ENCODE data around the gene SUSD1. TPM values are rescaled to one million over a fixed set of nuclear protein-coding genes. Genes with fewer than 3 reads are reported as not detected.

SUSD1 gene
- total and polyA plus RNA-seq, 9 of the 15 experiments (the other 6 are each of a cell fraction or from before 2014, with no cell fraction given), result 10.9 to 44.4 (median 36.1) TPM

- no peak for TF ChIP-seq ZNF830 (CRISPR knock-in tag; IDR thresholded peaks at IDR 0.05)
- TF ChIP-seq ZNF584 (CRISPR knock-in tag; IDR thresholded peaks at IDR 0.05; ENCODE audit: low read depth), result 0 out of 2 replicates have a peak, but pooled peaks have one; percentile 23
- TF ChIP-seq, protein P1, sequence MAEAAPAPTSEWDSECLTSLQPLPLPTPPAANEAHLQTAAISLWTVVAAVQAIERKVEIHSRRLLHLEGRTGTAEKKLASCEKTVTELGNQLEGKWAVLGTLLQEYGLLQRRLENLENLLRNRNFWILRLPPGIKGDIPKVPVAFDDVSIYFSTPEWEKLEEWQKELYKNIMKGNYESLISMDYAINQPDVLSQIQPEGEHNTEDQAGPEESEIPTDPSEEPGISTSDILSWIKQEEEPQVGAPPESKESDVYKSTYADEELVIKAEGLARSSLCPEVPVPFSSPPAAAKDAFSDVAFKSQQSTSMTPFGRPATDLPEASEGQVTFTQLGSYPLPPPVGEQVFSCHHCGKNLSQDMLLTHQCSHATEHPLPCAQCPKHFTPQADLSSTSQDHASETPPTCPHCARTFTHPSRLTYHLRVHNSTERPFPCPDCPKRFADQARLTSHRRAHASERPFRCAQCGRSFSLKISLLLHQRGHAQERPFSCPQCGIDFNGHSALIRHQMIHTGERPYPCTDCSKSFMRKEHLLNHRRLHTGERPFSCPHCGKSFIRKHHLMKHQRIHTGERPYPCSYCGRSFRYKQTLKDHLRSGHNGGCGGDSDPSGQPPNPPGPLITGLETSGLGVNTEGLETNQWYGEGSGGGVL (CRISPR knock-in tag; IDR thresholded peaks at IDR 0.05), result no peak
- TF ChIP-seq ATF3 (IDR thresholded peaks at IDR 0.05), result peak; percentile 73
- no peak for TF ChIP-seq ATF3 (CRISPR knock-in tag; conservative IDR thresholded peaks at IDR 0.05)
- TF ChIP-seq GTF2F1 (IDR thresholded peaks at IDR 0.05; ENCODE audit: low read depth, low read length), result no peak
- no peak for TF ChIP-seq NFRKB (IDR thresholded peaks at IDR 0.05; ENCODE audit: low read depth)
- TF ChIP-seq CBX8 (IDR thresholded peaks at IDR 0.05; ENCODE audit: borderline replicate concordance, extremely low read depth, low read depth, low read length, poor library complexity, severe bottlenecking), result no peak
- TF ChIP-seq PTTG1 (tag; IDR thresholded peaks at IDR 0.05; ENCODE audit: low read depth), result no peak
- no peak for TF ChIP-seq GATAD2A (IDR thresholded peaks at IDR 0.05)
- TF ChIP-seq ZNF75A (CRISPR knock-in tag; IDR thresholded peaks at IDR 0.05), result no peak
- TF ChIP-seq ETV6 (IDR thresholded peaks at IDR 0.05; ENCODE audit: borderline replicate concordance in 1 of 2, low read depth in 2 of 2, low read length in 1 of 2), result no peak
- TF ChIP-seq ETV6 (CRISPR knock-in tag; IDR thresholded peaks at IDR 0.05; ENCODE audit: borderline replicate concordance), result no peak
- TF ChIP-seq ZNF124 (CRISPR knock-in tag; IDR thresholded peaks at IDR 0.05), result no peak
- TF ChIP-seq SIN3B (IDR thresholded peaks at IDR 0.05; ENCODE audit: low read depth), result no peak
- no peak for TF ChIP-seq CAMTA2 (CRISPR knock-in tag; conservative IDR thresholded peaks at IDR 0.05)
- no peak for TF ChIP-seq PML (IDR thresholded peaks at IDR 0.05; ENCODE audit: low read length)
- no peak for TF ChIP-seq ERF (CRISPR knock-in tag; IDR thresholded peaks at IDR 0.05)
- TF ChIP-seq EGR1 (conservative IDR thresholded peaks at IDR 0.05), result no peak
- no peak for TF ChIP-seq MTF1 (CRISPR knock-in tag; IDR thresholded peaks at IDR 0.05; ENCODE audit: borderline replicate concordance)
- TF ChIP-seq ADNP (tag; IDR thresholded peaks at IDR 0.05), result peak; percentile 60; the same call in 1 of the 2 replicates
- peak; percentile 62 for TF ChIP-seq CEBPG (CRISPR knock-in tag; IDR thresholded peaks at IDR 0.05)
- TF ChIP-seq CEBPG (tag; conservative IDR thresholded peaks at IDR 0.05 in 1 of 2, IDR thresholded peaks at IDR 0.05 in 1 of 2), result peak in 1 of 2 experiments; percentile 87; a peak in 2 of 4 replicates
- TF ChIP-seq FOXA3 (CRISPR knock-in tag; conservative IDR thresholded peaks at IDR 0.05 in 1 of 2, IDR thresholded peaks at IDR 0.05 in 1 of 2), result no peak
- TF ChIP-seq, protein P2, sequence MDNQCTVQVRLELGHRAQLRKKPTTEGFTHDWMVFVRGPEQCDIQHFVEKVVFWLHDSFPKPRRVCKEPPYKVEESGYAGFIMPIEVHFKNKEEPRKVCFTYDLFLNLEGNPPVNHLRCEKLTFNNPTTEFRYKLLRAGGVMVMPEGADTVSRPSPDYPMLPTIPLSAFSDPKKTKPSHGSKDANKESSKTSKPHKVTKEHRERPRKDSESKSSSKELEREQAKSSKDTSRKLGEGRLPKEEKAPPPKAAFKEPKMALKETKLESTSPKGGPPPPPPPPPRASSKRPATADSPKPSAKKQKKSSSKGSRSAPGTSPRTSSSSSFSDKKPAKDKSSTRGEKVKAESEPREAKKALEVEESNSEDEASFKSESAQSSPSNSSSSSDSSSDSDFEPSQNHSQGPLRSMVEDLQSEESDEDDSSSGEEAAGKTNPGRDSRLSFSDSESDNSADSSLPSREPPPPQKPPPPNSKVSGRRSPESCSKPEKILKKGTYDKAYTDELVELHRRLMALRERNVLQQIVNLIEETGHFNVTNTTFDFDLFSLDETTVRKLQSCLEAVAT (IDR thresholded peaks at IDR 0.05), result no peak
- no peak for TF ChIP-seq L3MBTL2 (IDR thresholded peaks at IDR 0.05)
These were observed 93.0 kb downstream of the SUSD1 start (continued) for GRCh38 chr9:112081918-112082729.

Measured in K562 (cell line).